ENCODE measurements around the gene PACRGL. TPM values are rescaled to one million over a fixed set of nuclear protein-coding genes. Genes with fewer than 3 reads are reported as not detected.

The PACRGL gene
- total and polyA plus RNA-seq, 2 donors (not counting 1 experiment from before 2014, with no cell fraction given): 22.1 to 23.3 TPM

DNA sequence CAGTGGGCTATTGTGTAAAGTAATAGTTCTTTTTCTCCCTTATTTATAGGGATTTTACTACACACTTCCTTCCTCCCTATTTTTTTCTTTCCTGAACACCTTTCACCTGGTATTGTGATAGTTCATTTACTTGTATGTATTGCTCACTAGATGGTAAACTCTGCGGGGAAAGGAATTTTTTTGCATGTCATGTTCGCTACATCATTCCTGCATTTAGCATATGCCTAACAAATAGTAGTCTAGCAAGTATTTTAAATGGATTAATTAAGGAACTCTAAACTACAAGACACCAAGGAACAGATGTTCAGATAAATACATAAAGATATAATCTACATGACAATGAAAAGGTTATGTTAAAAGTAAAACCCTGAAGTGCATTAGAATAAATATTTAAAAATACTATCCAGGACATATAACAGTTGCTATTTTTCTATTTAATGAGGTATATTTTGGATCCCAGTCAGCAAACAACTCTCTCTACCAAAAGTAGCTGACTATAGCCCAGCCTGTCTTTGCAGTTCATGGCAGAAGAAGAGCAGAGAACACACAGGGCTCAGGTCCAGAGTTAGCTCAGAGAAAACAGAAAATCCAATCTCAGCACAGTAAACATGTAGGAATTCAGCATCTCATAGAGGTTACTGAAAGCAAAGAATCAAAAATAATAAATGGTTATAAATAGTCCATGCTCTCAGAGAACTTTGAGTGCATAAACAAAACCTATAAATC, 87.8 kb downstream of the PACRGL start:
- Histone ChIP-seq H3K4me2 (ENCODE audit: extremely low read depth, insufficient read depth, low read length) (no peak overlapping the region), H3K9me3 (ENCODE audit: control insufficient read depth, insufficient read depth, low read depth, low read length) (no peaks in the 10 kb centered on the region), H3K27ac (ENCODE audit: insufficient read depth, low read length) (no peak overlapping the region), H2AFZ (ENCODE audit: low read length) (no peak overlapping the region), H4K20me1 (ENCODE audit: control insufficient read depth, extremely low read depth, insufficient read depth, low read length) (no peaks in the 10 kb centered on the region), H3K79me2 (ENCODE audit: control insufficient read depth, insufficient read depth, low read length) (no peaks in the 10 kb centered on the region), H3K36me3 (ENCODE audit: control insufficient read depth, insufficient read depth, low read length) (no peaks in the 10 kb centered on the region), H3K4me1 (ENCODE audit: control insufficient read depth, extremely low read depth, insufficient read depth, low read length) (no peaks in the 10 kb centered on the region), H3K27me3 (ENCODE audit: control insufficient read depth, insufficient read depth, low read length) (no peaks in the 10 kb centered on the region), H3K9ac (ENCODE audit: insufficient read depth, low read length) (no peak overlapping the region), H3K4me3 (replicated peaks in 1 of 4; ENCODE audit: control extremely low read depth in 1 of 4, insufficient read depth in 1 of 4, low read depth in 3 of 4, low read length in 4 of 4) (no peak overlapping the region)
- TF ChIP-seq, protein P1, sequence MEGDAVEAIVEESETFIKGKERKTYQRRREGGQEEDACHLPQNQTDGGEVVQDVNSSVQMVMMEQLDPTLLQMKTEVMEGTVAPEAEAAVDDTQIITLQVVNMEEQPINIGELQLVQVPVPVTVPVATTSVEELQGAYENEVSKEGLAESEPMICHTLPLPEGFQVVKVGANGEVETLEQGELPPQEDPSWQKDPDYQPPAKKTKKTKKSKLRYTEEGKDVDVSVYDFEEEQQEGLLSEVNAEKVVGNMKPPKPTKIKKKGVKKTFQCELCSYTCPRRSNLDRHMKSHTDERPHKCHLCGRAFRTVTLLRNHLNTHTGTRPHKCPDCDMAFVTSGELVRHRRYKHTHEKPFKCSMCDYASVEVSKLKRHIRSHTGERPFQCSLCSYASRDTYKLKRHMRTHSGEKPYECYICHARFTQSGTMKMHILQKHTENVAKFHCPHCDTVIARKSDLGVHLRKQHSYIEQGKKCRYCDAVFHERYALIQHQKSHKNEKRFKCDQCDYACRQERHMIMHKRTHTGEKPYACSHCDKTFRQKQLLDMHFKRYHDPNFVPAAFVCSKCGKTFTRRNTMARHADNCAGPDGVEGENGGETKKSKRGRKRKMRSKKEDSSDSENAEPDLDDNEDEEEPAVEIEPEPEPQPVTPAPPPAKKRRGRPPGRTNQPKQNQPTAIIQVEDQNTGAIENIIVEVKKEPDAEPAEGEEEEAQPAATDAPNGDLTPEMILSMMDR (conservative IDR thresholded peaks at IDR 0.05 in 1 of 2, IDR thresholded peaks at IDR 0.05 in 1 of 2; ENCODE audit: low read depth in 1 of 2, low read length in 2 of 2): no peak
- TF ChIP-seq EZH2 (IDR thresholded peaks at IDR 0.05; ENCODE audit: low read length, missing control alignments): no peak
- DNase-seq (ENCODE audit: low read depth in 2 of 2): no peak
